ENCODE results near the gene ASTN2. TPM values are rescaled to one million over a fixed set of nuclear protein-coding genes. Genes with fewer than 3 reads are reported as not detected.

The ASTN2 gene
- total RNA-seq, 1 donor from 2014 or later = 5.4 TPM

DNA sequence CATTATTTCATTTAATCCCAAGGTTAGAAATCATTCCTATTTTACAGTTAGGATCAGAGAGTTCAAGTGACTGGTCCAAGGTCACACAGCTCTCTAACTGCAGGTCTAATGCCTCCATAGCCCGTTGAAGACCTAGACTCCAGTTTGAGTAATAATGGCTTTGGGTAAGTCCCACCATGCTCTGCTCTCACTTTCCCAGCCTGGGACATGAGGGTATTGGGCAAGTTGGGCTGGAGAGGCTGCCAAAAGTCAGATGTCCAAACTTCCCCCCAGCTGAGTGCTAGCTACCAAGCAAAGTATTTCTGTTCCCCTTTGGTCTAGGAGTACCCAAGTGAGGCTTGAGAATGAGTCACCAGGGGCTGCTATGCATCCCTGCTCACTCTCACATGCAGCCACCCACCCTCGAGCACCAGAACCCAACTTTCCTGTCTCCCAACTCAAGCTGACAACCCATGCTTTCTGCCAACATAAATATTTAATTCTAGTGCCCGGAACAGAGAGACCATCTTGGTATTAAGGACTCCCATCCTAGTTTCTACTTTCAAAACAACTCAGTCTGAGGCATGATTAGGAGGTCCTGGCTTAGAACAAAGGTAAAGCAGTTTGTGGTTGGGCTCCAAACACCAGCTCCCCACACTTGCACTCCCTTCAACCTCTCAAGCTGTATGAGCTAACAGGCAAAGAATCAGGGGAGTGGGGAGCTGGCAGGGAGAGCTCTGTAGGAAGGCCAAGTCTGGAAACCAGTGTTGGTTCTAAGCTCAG, 964.3 kb downstream of the ASTN2 start:
- intact Hi-C loops (cut with micrococcal nuclease) = no loop called here

GRCh38 chr9:116449949-116450348, 964.9 kb downstream of the ASTN2 start:
- intact Hi-C loops (cut with micrococcal nuclease) = no loop called here

DNA sequence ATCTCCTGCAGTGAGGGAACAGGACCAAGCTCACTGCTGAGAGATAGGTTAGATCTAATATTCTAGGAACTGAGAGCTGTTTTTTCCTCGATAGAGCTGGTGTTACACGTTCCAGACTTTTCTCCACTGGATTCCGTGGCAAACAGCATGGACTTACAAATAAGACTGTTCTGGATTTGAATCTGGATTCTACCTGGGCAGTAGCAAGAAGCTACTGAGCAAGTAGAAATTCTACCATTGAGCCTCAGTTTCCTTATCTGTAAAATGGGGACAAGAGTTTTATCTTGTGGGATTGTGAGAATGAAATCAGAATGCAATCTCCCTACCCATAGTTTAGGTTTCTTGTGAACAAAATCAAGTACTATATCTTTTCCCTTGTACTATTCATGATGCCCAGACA, 966.4 kb downstream of the ASTN2 start:
- intact Hi-C loops (cut with micrococcal nuclease) = no loop called here

DNA sequence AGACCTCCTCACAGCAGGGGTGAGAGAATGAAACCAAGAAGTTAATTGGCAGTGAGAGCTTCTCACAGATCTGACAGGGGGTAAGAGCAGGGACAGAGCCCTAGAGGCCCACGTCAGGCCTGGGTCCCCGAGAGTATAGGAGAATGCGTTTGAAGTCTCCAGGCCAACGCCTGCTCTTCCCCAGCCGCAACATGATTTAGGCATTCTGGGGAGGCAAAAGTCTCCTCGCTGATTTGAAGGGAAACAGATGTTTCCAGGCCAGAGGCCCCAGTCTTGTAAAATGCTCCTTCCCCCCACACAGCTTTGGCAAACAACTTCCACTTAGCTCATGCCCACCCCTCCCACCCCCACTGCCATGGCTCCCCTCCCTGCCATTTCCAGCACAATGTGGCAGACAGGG, 966.9 kb downstream of the ASTN2 start:
- intact Hi-C loops (cut with micrococcal nuclease) = no loop called here

DNA sequence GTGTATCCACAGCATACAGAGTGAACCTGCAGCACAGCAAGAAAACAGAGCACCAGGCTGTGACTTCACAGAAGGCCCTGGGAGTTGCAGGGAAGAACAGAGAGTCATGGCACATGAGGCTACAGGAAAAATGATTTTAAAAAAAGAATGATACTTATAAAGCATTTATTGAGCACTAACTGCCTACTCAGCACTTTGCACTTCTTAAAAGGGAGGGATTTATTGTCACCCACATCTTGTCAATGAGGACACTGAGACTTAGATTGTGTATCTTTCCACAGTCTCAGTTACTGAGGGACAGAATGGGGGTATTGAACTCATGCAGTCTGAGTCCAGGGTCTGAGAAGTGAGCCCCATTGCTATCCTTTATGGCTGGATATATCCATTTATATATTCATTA, 972.3 kb downstream of the ASTN2 start:
- intact Hi-C loops (cut with micrococcal nuclease) = no loop called here

DNA sequence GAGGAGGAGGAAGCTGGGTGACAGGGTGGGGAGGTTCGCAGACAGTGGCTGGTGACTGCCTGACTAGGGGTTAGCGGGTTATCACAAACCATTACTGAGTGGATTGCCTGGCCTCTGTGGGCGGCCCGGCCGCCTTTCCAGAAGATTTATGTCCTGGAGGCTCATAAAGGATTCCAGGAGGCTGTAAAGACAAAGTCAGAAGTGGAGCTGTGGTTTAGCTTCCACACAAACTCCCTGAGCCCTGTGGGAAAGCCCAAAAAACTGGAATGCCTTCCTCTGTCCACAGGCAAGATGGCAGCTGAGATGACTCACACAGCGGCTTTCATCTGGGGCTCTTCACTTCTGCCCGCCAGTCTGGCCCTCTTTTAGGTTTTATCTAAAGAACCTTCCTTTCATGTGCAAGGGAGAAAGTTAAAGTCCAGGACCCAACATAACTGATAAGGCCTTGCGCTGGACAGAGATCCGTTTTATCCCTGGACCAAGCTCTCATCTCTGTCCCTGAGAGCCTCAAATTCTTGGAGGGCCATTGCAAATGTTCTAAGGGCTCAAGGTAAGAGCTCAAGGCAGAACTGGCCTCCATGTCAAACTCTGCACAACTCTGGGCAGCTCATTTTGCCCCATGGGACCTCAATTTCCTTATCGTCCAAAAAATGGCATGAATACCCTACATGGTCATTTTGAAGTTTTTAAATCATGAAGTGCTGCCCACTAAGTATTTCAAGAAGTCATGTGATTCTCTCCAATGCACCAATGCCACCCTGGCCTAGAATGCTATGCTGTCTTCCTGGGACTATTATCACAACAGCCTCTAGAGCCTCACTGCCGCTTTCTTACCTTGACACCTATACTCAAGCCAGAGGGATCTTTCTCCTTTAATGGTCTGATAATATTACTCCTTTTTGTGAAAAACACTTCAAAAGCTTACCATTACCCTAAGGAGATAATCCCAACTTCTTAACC, 977.2 kb downstream of the ASTN2 start:
- intact Hi-C loops (cut with micrococcal nuclease) = no loop called here

DNA sequence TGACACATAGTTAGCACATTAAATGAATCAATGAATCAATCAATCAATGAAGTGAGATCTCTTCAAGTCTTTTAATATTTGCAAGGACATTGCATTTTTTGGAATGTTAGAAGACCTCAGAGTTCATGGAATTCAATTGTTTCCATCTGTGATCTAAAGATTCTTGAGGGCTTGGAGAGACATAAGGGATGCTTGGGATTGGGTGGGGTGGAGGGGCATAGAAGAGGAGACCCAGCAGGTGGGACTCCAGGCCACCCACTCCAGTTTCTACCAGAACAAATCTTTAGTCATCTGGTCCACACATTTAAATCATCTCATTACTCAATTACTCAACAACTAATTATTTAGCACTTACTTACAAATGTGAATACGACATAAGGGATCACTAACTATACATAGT, 978.7 kb downstream of the ASTN2 start:
- intact Hi-C loops (cut with micrococcal nuclease) = no loop called here

DNA sequence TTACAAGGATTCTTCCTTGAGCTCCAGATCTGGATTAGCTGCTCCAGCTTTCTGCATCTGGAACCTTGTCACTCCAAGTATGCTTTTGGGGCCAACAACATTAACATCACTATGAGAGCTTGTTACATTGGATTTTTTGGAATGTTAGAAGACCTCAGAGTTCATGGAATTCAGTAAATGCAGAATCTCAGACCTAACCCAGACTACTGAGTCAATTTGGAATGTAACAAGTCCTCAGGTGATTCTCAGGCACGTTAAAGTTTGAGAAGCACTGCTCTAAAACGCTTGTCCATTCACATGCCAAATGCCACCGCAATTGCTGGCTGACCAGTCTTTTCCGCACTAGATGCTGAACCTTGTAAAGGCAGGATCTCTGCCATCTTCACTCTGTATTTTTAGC, 979.2 kb downstream of the ASTN2 start:
- intact Hi-C loops (cut with micrococcal nuclease) = no loop called here

DNA sequence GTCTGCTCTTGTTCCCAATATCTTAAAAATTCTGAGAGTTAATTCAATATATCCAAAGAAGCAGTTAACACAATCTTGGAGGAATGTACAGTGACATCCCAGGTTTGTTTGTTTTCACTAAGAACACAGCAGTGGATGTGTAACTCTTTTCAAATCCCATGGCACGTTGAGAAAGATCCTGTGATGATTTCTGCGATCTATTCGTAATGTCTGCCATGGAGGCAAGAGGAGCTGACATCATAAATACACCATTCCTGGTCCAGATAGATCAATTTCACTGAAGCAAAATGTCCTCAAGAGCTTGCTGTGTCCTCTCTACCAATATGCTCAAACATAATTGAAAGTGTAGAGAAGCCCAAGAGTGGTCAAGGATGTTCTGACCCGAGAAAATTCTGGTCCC, 980.5 kb downstream of the ASTN2 start:
- intact Hi-C loops (cut with micrococcal nuclease) = no loop called here

GRCh38 chr9:116432051-116432450, 982.8 kb downstream of the ASTN2 start:
- intact Hi-C loops (cut with micrococcal nuclease) = no loop called here

GRCh38 chr9:116430849-116431248, 984.0 kb downstream of the ASTN2 start:
- intact Hi-C loops (cut with micrococcal nuclease) = no loop called here

- intact Hi-C loops (cut with micrococcal nuclease) = no loop called here
Observed at GRCh38 chr9:116425244-116425643, 989.6 kb downstream of the ASTN2 start.

GRCh38 chr9:116423149-116423548, 991.7 kb downstream of the ASTN2 start:
- intact Hi-C loops (cut with micrococcal nuclease) = no loop called here

- intact Hi-C loops (cut with micrococcal nuclease) = no loop called here
Observed at GRCh38 chr9:116422119-116422979, 992.5 kb downstream of the ASTN2 start.

- intact Hi-C loops (cut with micrococcal nuclease) = no loop called here
Observed at GRCh38 chr9:116420993-116421538, 993.8 kb downstream of the ASTN2 start.

GRCh38 chr9:116419181-116419580, 995.7 kb downstream of the ASTN2 start:
- intact Hi-C loops (cut with micrococcal nuclease) = no loop called here

GRCh38 chr9:116417464-116417863, 997.4 kb downstream of the ASTN2 start:
- intact Hi-C loops (cut with micrococcal nuclease) = no loop called here

- intact Hi-C loops (cut with micrococcal nuclease) = no loop called here
Observed at GRCh38 chr9:116416421-116416820, 998.4 kb downstream of the ASTN2 start.

- intact Hi-C loops (cut with micrococcal nuclease) = no loop called here
Observed at GRCh38 chr9:116414374-116414773, 1000.5 kb downstream of the ASTN2 start.

DNA sequence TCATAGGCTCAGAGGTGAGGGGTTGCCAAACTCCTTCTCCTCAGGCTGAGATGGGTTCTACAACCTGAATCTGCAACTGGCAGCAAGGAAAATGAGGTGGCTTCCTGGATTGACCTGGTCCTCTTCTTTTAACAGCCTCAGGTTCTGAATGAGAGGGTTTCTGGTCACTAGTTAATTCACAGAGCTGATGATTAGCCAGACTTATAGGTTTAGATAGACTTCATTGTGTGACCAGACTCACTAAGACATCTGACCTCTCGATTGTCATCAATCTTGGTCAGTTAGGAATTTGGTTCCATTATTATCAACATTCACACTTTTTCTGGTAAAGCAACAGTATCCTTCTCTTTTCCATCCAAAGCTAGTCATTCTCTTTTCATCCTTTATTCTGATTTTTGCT, 1003.4 kb downstream of the ASTN2 start:
- intact Hi-C loops (cut with micrococcal nuclease) = no loop called here

DNA sequence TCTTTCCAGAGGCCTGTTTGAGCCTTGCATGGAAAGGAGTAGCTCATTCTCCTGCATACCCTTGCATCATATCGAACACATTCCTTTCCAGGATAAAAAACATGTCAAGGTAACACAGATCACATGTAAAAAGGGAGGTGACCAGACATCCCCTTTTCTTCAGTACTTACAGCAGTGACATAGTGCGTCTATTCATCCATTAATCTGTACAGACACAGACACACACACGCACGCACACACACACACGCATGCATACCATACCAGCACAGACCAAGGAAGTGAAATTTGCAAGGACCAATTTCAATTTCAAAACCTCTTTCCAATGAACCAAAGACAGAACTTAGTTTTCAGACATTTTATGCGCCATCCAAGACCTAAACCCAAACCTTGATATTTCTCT, 1005.2 kb downstream of the ASTN2 start:
- intact Hi-C loops (cut with micrococcal nuclease) = no loop called here
